Dendritic cell treated with granulocyte-macrophage colony-stimulating factor and Interleukin-4, amounts not matched to agents 40 ng/mL and 50 ng/mL, for 4 days (primary cell): ENCODE data around the gene DGCR6L.
A peak's percentile ranks its signal among the peaks of the same experiment; 100 is the strongest.
"Not testable (repeated sequence)": the region's sequence is repeated elsewhere in the genome, so short reads cannot be mapped to it uniquely, and the experiment has no call there.

Experiments
- H3K27ac Mint-ChIP-seq: one replicate; pipeline ENCODE4 v1.8.0; 2022; ENCODE audit warnings: mild to moderate bottlenecking, mixed read lengths
- H3K27me3 Mint-ChIP-seq: one replicate; pipeline ENCODE4 v1.8.0; 2022; ENCODE audit warnings: mild to moderate bottlenecking, mixed read lengths
- H3K36me3 Mint-ChIP-seq: one replicate; pipeline ENCODE4 v1.8.0; 2022; ENCODE audit warnings: low read depth, mixed read lengths
- H3K4me1 Mint-ChIP-seq: one replicate; pipeline ENCODE4 v1.8.0; 2022; ENCODE audit warnings: low read depth, mixed read lengths
- H3K4me3 Mint-ChIP-seq: one replicate; pipeline ENCODE4 v1.8.0; 2022; ENCODE audit warnings: mild to moderate bottlenecking, moderate library complexity, mixed read lengths
- H3K9me3 Mint-ChIP-seq: one replicate; pipeline ENCODE4 v1.8.0; 2022; ENCODE audit warnings: mixed read lengths
- intact Hi-C: fragments of 100-400 bp; cut with micrococcal nuclease; formaldehyde crosslinking; loops from one replicate; pipeline ENCODE4 v1.15.0; 2022

DGCR6L gene

GRCh38 chr22:20273758-20274181 is 46.1 kb downstream of the DGCR6L start:
- Mint-ChIP-seq H3K4me1 (peaks cover 15% of the 10 kb centered on the region), H3K36me3 (no peaks in the 10 kb centered on the region), H3K27ac (no peak overlapping the region), H3K27me3 (peaks cover 15% of the 10 kb centered on the region), H3K9me3 (no peaks in the 10 kb centered on the region), H3K4me3 (no peak overlapping the region)
- intact Hi-C loops, result no loop called here

- Mint-ChIP-seq H3K27ac (no peak overlapping the region), H3K36me3 (no peaks in the 10 kb centered on the region), H3K9me3 (no peaks in the 10 kb centered on the region), H3K4me3 (no peak overlapping the region), H3K4me1 (peaks cover 18% of the 10 kb centered on the region), H3K27me3 (peaks cover 20% of the 10 kb centered on the region)
- intact Hi-C loops, result no loop called here
These were observed 47.2 kb downstream of the DGCR6L start for GRCh38 chr22:20272700-20273099.

GRCh38 chr22:20272174-20272573 is 47.7 kb downstream of the DGCR6L start:
- no peaks in the 10 kb centered on the region for H3K36me3 Mint-ChIP-seq
- no peaks in the 10 kb centered on the region for H3K9me3 Mint-ChIP-seq
- peaks cover 25% of the 10 kb centered on the region for H3K27me3 Mint-ChIP-seq
- H3K4me3 Mint-ChIP-seq, result no peak overlapping the region
- intact Hi-C loops, result no loop called here
- peaks cover 18% of the 10 kb centered on the region for H3K4me1 Mint-ChIP-seq
- H3K27ac Mint-ChIP-seq, result no peak overlapping the region

- intact Hi-C loops, result no loop called here
- no peaks in the 10 kb centered on the region for H3K36me3 Mint-ChIP-seq
- no peak overlapping the region for H3K4me3 Mint-ChIP-seq
- peaks cover 33% of the 10 kb centered on the region for H3K27me3 Mint-ChIP-seq
- peaks cover 18% of the 10 kb centered on the region for H3K4me1 Mint-ChIP-seq
- no peaks in the 10 kb centered on the region for H3K9me3 Mint-ChIP-seq
- no peak overlapping the region for H3K27ac Mint-ChIP-seq
These were observed 48.5 kb downstream of the DGCR6L start for GRCh38 chr22:20271114-20271994.

- peaks cover 36% of the 10 kb centered on the region for H3K27me3 Mint-ChIP-seq
- intact Hi-C loops, result not testable (repeated sequence)
These were observed 49.4 kb downstream of the DGCR6L start for GRCh38 chr22:20270190-20271113.

GRCh38 chr22:20269673-20270072 is 50.2 kb downstream of the DGCR6L start:
- H3K27ac Mint-ChIP-seq, H3K36me3 Mint-ChIP-seq, intact Hi-C loops, H3K4me3 Mint-ChIP-seq, H3K9me3 Mint-ChIP-seq: not testable (repeated sequence)
- H3K27me3 Mint-ChIP-seq, result peaks cover 36% of the 10 kb centered on the region
- peaks cover 18% of the 10 kb centered on the region for H3K4me1 Mint-ChIP-seq

More at GRCh38 chr22:20270190-20271113, 49.4 kb downstream of the DGCR6L start:
- not testable (repeated sequence) for H3K36me3 Mint-ChIP-seq, H3K9me3 Mint-ChIP-seq, H3K4me3 Mint-ChIP-seq, H3K27ac Mint-ChIP-seq
- H3K4me1 Mint-ChIP-seq, result peaks cover 18% of the 10 kb centered on the region

- H3K4me3 Mint-ChIP-seq, H3K27ac Mint-ChIP-seq, H3K9me3 Mint-ChIP-seq, H3K36me3 Mint-ChIP-seq, intact Hi-C loops: not testable (repeated sequence)
- Mint-ChIP-seq H3K27me3 (peaks cover 36% of the 10 kb centered on the region), H3K4me1 (peaks cover 18% of the 10 kb centered on the region)
These were observed 50.7 kb downstream of the DGCR6L start for GRCh38 chr22:20269201-20269600.

GRCh38 chr22:20268279-20269012 is 51.4 kb downstream of the DGCR6L start, which contains the start of gene RTN4R:
RTN4R (minus strand) TSS chr22:20268318; CDS start chr22:20268092, 226 bp downstream.
- H3K4me1 Mint-ChIP-seq, result peaks cover 18% of the 10 kb centered on the region
- H3K27ac Mint-ChIP-seq, result no peak within 1 kb of the TSS
- peaks cover 36% of the 10 kb centered on the region for H3K27me3 Mint-ChIP-seq
- intact Hi-C loops, result no loop called here
- peak within 1 kb of the TSS; percentile 41 for H3K4me3 Mint-ChIP-seq
- H3K36me3 Mint-ChIP-seq, result no peaks in the 10 kb centered on the region
- no peaks in the 10 kb centered on the region for H3K9me3 Mint-ChIP-seq

GRCh38 chr22:20267441-20268278 is 52.2 kb downstream of the DGCR6L start:
- no peak overlapping the region for H3K27ac Mint-ChIP-seq
- no peaks in the 10 kb centered on the region for H3K9me3 Mint-ChIP-seq
- no peaks in the 10 kb centered on the region for H3K36me3 Mint-ChIP-seq
- peaks cover 18% of the 10 kb centered on the region for H3K4me1 Mint-ChIP-seq
- intact Hi-C loops, result no loop called here
- peak overlapping the region; percentile 41 for H3K4me3 Mint-ChIP-seq
- peaks cover 36% of the 10 kb centered on the region for H3K27me3 Mint-ChIP-seq

GRCh38 chr22:20266667-20267440 is 53.0 kb downstream of the DGCR6L start:
- intact Hi-C loops, H3K9me3 Mint-ChIP-seq, H3K27ac Mint-ChIP-seq, H3K36me3 Mint-ChIP-seq: not testable (repeated sequence)
- peaks cover 36% of the 10 kb centered on the region for H3K27me3 Mint-ChIP-seq
- H3K4me1 Mint-ChIP-seq, result peaks cover 13% of the 10 kb centered on the region
- H3K4me3 Mint-ChIP-seq, result peak overlapping the region; percentile 41

GRCh38 chr22:20265772-20266666 is 53.8 kb downstream of the DGCR6L start:
- H3K4me1 Mint-ChIP-seq, H3K9me3 Mint-ChIP-seq, intact Hi-C loops, H3K27ac Mint-ChIP-seq, H3K4me3 Mint-ChIP-seq, H3K36me3 Mint-ChIP-seq: not testable (repeated sequence)
- H3K27me3 Mint-ChIP-seq, result peaks cover 36% of the 10 kb centered on the region
